NCI-H1694 (cell line): Measurements from ENCODE around the gene SCGB2A2.

Experiments
- DNase-seq: peaks from one replicate; lab custom pipeline; 2025; lab: John Stamatoyannopoulos, UW

SCGB2A2 gene

DNA sequence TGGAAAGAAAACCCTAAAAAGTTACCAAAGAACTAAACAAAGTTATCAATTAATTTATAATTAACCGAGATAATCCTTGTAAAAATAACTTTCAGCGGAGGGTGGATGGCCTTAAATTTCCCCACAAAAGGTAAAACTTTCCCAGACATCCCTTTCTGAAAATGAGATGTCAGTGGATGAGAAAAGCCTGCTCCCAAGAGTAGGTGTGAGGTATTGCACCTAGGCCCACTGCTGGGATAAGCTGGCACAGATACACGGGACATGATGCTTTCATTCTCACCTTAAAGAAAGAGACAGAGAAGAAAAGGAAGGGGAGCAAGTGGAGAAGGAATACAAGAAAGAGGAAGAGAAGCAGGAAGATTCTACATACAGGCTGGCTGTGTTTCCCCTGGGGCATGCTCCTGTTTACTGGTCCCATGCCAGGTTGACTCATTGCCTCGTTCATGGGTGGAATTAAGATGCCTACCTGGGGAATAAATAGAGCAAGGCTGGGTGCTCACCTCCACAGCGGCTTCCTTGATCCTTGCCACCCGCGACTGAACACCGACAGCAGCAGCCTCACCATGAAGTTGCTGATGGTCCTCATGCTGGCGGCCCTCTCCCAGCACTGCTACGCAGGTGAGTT is at the start of gene SCGB2A2:
SCGB2A2 (plus strand) TSS at position 505 of the 625 bp plus-strand sequence; CDS start at position 564, 59 bp downstream.
- DNase-seq = no peak

DNA sequence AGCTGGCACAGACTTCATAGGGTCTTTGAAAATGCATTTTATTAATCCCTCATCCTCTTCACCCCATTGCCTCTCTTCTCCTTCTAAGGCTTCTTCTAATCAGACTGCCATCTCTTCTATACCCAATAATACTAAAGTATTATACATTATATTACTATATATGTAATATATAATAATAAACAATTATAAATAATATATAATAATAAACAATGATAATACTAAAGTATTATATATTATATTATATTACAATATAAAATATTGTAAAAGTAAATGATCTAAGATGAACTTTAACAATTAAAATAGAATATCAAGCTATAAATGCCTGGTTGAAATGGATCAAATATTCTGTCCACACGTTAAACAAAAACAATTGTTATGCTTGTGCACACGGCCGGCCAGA is 48.5 kb upstream of the SCGB2A2 start:
- DNase-seq = no peak

DNA sequence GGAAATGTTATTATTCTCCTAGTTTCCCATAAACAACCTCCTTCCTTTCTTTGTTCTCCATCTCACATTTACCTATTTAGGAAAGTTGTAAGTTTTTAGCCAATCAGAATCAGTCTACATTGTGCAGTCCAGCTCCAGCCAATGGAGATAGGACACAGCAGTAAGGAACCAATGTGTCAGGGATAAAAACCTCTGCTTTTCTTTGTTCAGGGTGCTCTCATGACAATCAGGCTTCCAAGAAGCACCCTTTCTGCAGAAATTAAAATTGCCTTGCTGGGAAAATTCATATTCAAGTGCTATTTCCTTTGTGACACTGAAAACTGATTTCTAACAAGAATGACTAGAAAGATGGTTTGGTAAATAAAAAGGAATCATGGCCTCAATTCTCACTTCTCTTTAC is 46.9 kb upstream of the SCGB2A2 start:
- DNase-seq = no peak

DNA sequence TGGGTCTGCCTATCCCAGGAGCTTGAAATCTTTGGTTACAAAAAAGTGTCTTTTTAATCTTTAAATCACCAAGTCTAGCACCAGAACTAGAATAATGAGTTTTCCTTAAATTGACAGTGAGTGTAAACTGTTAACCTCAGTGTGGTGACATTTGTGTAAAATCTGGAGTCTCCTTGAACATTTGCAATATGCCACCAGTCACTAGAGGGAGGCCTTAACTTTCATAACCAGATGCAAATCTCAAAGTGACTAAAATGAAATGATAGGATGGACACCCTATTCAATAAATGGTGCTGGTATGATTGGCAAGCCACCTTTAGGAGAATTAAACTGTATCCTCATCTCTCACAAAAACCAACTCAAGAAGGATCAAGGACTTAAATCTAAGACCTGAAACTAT is 36.2 kb upstream of the SCGB2A2 start:
- no peak for DNase-seq

DNA sequence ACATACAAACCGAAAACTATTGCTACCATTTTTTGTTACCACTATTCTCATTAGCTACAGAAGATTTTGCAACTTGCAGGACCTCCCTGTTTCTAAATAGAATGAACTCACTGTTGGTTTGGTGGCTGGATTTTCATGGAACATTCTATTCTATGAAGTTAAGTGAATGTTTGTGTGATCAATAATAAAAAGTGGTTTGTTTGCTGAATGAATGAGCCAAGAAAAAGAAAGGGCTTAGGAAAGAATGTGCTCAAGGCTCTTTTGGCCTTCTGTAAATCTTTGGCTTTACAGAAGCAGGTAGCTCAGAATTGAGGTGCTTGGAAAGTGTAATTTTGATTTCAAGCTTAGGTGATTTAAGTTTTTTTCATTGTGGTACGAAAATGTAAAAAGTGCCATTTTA is 33.8 kb upstream of the SCGB2A2 start:
- no peak for DNase-seq

DNA sequence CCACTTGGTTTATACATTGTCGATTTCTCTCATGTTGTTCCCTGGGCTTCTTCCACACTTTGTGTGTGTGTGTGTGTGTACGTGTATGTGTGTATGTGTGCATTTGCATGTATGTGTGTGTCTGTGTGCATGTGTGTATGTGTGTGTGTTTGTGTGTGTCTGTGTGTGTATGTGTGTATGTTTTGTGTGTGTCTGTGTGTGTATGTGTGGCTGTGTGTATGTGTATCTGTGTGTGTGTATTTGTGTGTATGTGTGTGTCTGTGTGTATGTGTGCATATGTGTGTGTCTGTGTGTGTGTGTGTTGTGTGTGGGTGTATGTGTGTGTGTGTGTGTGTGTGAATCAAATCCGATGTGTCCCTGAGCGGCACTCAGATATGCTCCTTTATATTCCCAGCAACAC is 32.5 kb upstream of the SCGB2A2 start:
- no peak for DNase-seq

DNA sequence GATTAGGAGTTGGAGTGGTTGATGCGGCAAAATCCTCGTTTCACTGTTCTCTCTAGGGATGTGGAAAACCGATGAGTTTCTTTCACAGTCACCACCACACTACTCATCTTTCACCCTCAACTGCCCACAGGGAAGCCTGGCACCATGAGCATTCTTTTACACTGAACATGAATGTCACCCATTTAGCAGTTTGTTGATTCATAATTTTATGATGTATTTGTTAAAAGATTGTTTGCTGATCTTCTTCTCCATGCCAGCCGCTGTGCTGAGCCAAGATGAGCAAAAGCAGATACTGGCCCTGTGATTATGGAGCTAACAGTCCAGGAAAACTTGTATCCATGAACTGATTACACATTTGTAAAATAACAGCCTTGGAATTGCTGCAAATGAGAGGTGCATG is 31.8 kb upstream of the SCGB2A2 start:
- DNase-seq = no peak

DNA sequence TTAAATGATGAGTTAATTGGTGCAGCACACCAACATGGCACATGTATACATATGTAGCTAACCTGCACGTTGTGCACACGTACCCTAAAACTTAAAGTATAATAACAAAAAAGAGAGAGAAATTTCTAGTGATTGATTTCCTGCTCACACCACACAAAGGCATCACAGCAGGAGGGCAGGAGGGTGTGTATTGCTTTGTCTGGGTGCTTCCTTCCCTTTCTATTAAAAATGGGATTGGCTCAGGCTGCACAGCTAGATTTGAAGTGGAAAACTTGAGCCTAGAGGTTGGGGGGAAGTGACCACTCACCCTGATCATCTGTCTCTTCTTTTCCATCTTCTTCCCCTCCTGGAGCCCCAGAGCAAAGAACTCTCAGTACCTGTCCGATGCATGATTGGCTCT is 28.9 kb upstream of the SCGB2A2 start:
- DNase-seq = no peak

DNA sequence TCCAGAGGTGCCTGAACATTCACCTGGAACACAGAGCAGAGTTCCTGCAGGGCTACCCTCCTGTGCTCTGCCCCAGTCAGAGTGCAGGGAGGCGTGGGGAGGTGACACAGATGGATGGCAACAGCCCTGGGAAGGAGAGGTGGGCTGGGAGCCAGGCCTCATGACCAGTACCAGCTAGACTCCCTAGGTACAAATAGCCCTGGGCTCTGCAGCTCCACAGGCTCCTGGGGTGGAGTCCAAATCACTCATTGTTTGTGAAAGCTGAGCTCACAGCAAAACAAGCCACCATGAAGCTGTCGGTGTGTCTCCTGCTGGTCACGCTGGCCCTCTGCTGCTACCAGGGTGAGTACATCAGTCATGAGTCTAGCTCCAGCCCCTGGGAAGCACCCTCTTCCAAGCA is 27.9 kb upstream of the SCGB2A2 start, which contains the start of gene SCGB1D2:
SCGB1D2 (plus strand) TSS at position 219 of the 400 bp plus-strand sequence; CDS start at position 288, 69 bp downstream.
- DNase-seq = no peak

DNA sequence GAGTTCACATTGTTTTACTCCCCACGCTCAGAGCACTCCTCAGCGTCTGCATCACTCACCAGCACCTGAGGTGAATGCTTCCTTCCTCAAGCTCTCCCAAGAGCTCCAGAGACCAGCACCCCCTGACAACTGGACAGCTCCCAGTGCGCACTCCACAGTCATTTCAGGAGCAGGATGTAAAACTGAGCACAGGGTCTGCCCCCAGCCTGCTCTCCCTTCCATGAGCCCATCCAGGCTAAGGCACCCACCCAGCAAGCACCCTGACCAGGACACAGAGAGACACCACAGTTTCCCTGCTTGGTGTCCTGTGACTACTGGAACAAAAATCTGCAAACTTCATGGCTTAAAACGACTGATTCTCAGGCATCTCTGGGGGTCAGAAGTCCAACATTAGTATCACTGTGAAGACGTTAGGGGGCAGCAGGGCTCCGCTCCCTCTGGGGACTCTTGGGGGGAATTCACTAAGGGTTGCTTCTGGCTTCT is 24.6 kb upstream of the SCGB2A2 start:
- no peak for DNase-seq

DNA sequence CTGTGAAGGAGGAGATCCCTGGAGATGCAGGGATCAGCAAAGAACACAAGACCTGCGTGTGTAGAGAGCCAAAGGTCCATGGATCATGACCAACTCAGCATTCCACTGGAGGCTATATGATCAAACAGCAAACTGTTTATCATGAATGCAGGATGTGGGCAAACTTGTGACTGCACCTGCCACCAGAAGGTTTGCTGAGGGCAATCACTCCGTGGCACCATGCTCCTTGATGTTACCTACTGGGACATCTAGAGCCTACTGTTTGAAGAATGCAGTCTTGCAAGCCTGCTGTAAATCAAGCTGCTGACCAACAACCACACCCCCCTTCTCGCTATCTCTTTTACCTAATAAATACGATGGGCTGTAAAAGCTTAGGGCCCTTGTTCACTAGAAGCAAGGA is 18.3 kb upstream of the SCGB2A2 start:
- no peak for DNase-seq

DNA sequence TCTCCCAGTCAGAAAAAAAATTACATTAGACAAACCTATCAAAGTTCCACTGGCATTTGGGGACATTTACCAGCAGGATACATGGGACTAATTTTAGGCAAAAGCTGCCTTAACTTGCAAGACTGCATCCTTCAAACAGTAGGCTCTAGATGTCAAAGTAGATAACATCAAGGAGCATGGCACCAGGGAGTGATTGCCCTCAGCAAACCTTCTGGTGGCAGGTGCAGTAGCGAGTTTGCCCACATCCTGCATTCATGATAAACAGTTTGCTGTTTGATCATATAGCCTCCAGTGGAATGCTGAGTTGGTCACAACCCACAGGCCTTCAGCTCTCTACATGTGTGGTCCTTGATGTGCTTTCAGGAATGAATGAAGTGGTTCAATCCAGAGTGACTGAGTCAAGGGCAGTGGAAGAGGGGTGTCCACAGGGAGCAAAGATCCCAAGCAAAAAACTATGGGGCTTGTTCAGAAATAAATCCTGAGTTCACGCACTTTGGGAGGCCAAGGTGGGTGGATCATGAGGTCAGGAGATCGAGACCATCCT is 15.9 kb upstream of the SCGB2A2 start:
- DNase-seq = no peak

DNA sequence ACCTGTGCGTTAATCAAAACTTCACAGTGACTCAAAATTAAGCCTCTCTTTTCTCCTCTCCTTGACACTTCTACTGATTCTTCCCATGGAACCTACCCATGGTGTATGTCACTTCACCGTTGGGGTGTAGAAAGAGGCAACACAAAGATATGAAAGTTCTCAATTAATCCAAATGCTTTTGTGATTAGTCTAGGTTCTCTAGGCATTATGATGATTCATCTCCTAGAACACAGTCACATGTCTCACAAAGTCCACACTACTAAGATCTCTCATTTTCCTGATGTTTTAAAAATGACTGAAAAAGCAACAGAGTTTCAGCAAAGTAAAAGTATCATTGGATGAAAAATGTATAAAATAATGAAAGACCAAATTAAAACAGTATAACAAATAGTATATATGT is 13.7 kb upstream of the SCGB2A2 start:
- DNase-seq = no peak

DNA sequence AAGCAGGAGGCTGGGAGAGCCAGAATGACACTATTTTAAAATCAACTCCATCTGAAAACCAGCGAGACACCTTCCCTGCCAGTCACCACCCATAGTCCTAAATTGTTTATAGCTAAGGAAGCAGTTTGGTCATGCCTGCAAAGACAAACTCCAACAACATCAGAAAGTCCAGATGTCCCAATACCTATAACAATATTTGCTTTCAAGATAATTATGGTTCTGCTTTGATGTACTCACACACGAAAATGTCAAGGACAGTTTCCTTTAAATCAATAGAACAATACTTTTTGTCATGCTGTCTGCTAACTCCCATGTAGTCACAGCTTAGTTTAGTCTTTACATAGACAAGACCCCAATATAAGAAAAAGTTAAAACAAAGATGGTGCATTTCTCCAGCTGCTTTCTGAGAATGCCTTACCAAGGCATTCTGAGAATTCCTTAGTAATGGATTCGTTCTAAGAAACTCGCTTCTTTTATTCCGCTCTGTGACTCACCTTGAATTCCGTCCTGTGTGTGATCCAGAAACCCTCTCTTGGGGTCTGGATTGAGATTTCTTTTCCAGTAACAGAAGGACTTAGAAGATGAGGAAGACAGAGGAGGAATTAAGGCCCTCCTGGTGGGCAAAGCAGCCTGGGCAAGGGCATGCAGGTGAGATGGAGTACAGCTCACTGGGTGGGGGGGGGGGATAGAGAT is 9.6 kb upstream of the SCGB2A2 start:
- DNase-seq = no peak

DNA sequence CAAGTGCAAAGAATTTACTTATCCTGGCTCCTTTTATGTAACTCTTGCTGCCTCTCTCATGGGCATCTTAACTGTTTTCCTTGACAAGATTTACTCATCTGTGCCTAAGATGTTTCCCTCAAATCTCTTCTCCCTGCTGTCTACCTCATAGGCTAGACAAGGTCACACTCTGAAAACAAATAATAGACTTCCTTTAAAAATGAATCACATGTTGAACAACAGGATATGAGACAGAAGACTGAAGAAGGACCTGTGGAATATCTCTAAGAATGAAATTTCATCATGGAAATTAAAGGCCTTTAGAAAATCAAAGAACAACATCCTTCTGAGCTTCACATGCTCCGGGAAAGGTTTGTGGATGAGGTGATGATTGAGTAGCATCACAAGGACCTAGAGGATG is 6.0 kb upstream of the SCGB2A2 start:
- DNase-seq = no peak

DNA sequence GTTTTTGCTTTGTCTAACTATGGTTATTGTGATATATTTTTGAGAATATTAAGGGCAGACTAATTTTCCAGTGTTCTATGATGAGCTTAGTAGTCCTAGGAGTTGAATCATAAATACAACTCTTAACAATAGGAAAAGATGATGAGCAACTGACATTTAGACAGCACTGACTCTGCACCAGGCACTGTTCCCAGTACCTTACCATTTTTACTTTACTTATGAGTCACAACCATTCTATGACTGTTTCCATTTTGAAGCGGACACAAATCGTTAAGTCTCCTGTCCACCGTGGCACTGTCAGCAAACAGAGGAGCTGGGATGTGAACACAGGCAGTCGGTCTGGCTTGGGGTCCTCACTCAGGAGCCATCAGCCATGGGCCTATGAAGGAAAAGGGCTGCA is 3.4 kb upstream of the SCGB2A2 start:
- no peak for DNase-seq

DNA sequence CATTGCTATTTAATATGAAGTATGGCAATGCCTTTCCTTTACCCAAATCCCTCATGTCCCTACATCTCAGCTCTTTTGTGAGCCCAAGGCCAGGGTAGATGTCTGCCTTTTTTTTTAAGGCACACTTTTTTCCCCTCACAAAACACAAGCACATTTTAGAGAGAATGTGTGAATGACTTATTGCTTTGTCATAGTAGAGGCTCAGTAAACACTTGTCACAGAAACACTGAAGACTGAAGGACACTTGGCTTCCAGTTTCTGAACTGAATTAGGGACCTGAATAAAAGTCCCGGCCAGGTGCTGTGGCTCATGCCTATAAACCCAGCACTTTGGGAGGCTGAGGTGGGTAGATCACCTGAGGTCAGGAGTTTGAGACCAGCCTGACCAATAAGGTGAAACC is 2.9 kb upstream of the SCGB2A2 start:
- DNase-seq = no peak

DNA sequence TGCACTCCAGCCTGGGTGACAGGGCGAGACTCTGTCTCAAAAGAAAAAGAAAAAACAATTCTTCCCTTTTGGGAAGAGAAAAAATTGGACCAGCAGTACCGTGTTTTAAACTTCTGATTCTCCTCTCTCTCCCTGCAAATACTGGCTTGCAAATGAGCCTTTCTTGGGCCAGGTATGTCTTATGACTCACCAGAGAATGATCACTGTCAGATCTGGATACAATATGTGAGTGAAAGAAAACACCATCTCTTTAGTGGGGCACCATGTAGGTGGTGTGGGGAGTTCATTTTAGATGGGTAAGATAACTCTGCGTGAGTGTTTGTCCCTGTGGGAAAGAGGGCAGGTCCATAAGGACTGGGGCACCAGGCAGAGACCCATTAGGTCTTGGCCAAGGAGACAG is 2.4 kb upstream of the SCGB2A2 start:
- no peak for DNase-seq

DNA sequence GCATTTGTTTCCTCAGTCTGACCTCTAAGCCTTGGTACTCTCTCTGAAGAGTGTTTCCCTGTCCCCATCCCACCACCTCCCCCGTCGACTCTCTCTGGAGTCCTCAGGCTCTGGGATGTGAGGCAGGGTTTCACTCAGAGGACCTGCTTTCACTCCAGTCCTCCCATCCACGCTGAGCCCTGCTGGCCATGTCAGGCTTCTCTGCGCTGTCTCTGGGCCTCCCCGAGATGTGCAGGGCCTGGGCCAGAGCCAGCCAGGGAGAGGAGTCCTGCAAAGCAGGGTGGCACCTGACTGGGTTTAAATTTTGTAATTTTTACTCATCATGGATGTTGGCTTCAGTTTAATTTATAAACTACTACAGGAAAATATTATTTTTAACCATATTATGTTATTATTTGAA is 3.3 kb downstream of the SCGB2A2 start:
- DNase-seq = no peak

DNA sequence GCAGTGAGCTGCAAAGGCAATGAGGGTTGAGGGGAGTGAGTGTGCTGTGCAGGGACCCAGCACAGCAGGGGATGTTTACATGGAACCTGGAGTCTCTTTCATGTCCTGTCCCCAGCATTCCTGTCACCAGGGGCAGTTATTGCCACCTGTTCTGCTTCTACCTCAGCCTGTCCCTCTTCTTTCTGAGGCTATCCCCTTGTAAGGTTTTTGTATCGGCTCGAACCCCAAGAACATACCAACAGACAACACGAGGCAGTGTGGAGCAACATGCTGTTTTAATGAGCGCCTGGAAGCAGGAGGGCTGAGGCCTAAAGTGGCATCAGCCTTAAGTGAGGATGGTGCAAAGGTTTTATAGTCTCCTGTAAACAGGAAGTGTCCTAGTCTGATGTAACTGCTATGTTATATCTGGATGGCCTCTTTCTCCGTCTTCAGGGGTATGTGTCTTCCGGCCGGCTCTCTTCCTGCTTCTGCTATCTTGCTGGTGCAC is 3.9 kb downstream of the SCGB2A2 start:
- no peak for DNase-seq

DNA sequence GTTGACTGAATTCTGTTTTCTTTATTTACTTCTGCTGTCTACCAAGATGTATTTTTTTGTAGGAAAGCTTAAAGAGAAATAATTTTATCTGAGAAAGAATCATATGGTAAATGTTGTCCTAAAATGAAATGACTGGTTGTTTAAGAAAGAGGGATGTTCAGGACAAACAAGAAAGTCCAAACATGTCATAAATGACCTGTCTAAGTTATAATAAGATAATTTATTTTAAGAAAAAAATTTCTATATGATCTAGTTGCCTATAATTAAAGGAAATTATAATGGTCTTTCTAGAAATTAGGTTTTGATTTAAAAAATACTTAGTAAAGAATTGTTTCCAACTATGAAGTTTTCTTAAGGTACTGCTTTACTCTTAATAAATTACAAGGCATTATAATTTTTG is 10.5 kb downstream of the SCGB2A2 start:
- no peak for DNase-seq

DNA sequence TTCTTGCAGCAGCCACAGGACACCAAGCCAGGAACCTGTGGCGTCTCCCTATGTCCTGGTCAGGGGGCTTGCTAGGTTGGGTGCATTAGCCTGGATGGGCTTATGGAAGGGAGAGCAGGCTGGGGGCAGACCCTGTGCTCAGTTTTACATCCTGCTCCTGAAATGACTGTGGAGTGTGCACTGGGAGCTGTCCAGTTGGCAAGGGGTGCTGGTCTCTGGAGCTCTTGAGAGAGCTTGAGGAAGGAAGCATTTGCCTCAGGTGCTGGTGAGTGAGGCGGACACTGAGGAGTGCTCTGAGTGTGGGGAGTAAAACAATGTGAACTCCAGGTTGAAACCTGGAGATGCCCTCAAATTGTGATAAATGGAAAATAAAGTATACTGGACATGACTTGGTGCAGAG is 25.5 kb downstream of the SCGB2A2 start:
- DNase-seq = no peak

DNA sequence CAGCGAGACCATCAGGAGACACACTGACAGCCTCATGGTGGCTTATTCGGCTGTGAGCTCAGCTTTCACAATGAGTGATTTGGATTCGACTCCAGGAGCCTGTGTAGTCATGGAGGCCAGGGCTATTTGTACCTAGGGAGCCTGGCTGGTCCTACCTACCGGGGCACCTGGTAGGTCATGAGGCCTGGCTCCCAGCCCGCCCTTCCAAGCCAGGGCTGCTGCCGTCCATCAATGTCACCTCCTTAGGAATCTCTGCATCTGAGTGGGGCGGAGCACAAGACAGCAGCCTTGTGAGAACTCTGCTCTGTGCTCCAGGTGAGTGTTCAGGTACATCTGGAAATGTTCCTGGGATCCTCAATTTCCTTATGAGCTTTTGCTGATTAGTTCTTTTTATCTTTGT is 29.0 kb downstream of the SCGB2A2 start, which contains the start of gene SCGB1D4:
SCGB1D4 (minus strand) TSS at position 101 of the 400 bp plus-strand sequence; CDS start at position 36, 65 bp downstream.
- no peak for DNase-seq
